Measurements from ENCODE around the gene CCR2.

The CCR2 gene

DNA sequence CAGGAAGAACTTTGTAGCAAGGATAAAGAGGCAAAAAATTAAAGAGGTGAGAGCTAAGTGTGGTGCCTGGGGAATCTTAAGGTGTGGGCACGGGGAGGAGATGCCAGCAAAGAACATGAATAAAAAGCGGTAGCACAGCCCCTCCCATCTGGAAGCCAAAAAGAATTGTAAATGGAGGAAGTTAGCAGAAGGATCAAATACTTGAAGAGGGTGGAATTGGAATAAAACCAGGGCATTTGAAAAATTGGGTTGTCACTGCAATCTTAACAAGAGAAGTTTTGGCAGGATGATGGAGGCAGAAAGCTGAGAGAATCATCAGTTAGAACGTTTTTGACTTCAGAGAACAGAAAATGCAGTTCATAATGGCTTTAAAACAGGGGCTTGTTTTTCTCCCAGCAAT lies 2.4 kb downstream of the CCR2 start:
- DNase-seq, result no peak

DNA sequence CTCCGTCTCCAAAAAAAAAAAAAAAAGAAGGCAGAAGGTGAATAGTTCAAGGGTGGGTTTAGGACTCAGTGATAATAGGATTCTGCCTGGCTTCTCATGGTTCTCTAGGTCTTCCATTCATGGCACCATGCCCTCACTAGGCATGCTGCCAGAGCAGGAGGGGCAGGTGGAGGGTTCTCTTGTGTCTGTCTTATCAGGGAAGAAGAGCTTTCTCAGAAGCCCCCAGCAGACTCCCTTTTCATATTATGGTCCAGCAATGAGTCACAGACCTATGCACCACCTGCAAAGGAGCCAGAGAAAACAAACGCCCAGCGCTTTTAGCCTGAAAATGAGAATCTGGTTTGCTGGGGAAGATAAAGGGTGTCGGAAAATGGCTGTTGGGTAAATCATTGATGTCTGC lies 3.0 kb downstream of the CCR2 start:
- DNase-seq, result no peak

- DNase-seq, result no peak
These were observed 4.6 kb downstream of the CCR2 start for GRCh38 chr3:46358466-46358865.

- DNase-seq, result peak; percentile 47
These were observed 6.0 kb downstream of the CCR2 start for GRCh38 chr3:46359733-46360493.

- no peak for DNase-seq
These were observed 7.0 kb downstream of the CCR2 start for GRCh38 chr3:46360907-46361306.

DNA sequence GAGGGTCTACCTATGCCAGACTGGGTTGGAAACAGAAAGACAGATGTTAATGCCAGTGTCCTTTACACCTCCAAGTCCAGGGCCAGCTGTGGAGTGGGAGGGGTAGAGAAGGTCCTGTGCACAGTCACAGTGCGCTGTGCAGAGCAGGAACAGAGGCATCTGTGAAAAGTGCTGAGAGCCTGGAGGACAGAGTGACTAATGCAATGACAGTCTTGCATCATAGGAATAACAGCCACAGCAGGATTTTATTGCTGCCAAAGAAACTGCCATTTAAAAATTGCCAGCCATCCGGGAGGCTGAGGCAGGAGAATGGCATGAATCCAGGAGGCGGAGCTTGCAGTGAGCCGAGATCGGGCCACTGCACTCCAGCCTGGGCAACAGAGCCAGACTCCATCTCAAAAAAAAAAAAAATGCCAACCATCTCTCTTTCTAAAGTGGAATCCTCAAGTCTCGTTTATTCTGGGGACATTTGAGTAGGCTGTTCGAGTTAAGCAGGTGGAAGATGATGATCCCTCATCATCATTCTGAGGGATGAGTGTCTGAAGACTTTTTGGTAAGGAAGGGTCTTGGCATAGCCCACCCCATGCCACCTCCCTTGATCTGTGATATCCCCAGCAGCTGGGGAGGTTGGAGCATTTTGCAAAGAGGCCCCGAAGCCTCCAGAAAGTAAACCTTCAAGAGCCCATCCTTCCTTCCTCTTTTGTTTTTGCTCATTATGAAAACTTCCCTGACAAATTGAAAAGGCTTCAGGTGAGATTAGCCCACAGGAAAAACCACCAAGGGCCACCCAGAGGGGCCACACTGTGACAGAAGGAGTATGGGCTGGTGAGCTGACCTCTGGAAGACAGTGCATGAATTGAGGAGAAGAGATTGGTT lies 7.7 kb downstream of the CCR2 start:
- DNase-seq, result no peak

- DNase-seq, result no peak
These were observed 11.1 kb downstream of the CCR2 start for GRCh38 chr3:46365041-46365440.

- DNase-seq, result no peak
These were observed 12.0 kb downstream of the CCR2 start for GRCh38 chr3:46365737-46366524.

GRCh38 chr3:46367811-46368210 lies 13.9 kb downstream of the CCR2 start:
- no peak for DNase-seq

DNA sequence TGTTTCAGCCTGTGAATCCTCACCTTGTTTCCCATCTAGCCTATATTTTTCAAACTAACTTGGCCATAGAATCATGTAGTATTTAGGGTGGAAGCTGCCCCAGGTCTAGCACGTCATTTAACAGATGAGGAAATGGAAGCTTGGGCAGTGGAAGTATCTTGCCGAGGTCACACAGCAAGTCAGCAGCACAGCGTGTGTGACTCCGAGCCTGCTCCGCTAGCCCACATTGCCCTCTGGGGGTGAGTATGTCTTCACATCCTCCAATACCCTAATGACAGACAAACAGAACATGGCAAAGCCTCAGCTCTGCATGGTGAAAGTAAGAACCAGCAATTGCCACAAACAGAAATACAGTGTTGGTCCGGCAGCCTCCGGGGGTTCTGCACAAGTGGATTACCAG lies 14.7 kb downstream of the CCR2 start:
- no peak for DNase-seq

- no peak for DNase-seq
These were observed 15.2 kb downstream of the CCR2 start for GRCh38 chr3:46369151-46369550.

DNA sequence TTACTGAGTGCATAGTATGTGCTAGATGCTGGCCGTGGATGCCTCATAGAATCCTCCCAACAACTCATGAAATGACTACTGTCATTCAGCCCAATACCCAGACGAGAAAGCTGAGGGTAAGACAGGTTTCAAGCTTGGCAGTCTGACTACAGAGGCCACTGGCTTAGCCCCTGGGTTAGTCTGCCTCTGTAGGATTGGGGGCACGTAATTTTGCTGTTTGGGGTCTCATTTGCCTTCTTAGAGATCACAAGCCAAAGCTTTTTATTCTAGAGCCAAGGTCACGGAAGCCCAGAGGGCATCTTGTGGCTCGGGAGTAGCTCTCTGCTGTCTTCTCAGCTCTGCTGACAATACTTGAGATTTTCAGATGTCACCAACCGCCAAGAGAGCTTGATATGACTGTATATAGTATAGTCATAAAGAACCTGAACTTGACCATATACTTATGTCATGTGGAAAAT lies 15.8 kb downstream of the CCR2 start:
- DNase-seq, result no peak

GRCh38 chr3:46370839-46371518 lies 17.1 kb downstream of the CCR2 start, which contains the start of gene CCR5:
Gene CCR5 (plus strand): TSS chr3:46370946. CDS start chr3:46372903, 1,957 bp downstream.
- no peak for DNase-seq

DNA sequence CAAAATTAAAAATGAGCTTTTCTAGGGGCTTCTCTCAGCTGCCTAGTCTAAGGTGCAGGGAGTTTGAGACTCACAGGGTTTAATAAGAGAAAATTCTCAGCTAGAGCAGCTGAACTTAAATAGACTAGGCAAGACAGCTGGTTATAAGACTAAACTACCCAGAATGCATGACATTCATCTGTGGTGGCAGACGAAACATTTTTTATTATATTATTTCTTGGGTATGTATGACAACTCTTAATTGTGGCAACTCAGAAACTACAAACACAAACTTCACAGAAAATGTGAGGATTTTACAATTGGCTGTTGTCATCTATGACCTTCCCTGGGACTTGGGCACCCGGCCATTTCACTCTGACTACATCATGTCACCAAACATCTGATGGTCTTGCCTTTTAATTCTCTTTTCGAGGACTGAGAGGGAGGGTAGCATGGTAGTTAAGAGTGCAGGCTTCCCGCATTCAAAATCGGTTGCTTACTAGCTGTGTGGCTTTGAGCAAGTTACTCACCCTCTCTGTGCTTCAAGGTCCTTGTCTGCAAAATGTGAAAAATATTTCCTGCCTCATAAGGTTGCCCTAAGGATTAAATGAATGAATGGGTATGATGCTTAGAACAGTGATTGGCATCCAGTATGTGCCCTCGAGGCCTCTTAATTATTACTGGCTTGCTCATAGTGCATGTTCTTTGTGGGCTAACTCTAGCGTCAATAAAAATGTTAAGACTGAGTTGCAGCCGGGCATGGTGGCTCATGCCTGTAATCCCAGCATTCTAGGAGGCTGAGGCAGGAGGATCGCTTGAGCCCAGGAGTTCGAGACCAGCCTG lies 17.8 kb downstream of the CCR2 start:
- no peak for DNase-seq

DNA sequence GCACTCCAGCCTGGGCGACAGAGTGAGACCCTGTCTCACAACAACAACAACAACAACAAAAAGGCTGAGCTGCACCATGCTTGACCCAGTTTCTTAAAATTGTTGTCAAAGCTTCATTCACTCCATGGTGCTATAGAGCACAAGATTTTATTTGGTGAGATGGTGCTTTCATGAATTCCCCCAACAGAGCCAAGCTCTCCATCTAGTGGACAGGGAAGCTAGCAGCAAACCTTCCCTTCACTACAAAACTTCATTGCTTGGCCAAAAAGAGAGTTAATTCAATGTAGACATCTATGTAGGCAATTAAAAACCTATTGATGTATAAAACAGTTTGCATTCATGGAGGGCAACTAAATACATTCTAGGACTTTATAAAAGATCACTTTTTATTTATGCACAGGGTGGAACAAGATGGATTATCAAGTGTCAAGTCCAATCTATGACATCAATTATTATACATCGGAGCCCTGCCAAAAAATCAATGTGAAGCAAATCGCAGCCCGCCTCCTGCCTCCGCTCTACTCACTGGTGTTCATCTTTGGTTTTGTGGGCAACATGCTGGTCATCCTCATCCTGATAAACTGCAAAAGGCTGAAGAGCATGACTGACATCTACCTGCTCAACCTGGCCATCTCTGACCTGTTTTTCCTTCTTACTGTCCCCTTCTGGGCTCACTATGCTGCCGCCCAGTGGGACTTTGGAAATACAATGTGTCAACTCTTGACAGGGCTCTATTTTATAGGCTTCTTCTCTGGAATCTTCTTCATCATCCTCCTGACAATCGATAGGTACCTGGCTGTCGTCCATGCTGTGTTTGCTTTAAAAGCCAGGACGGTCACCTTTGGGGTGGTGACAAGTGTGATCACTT lies 18.8 kb downstream of the CCR2 start:
- DNase-seq, result no peak

- no peak for DNase-seq
These were observed 20.8 kb downstream of the CCR2 start for GRCh38 chr3:46374755-46375154.

- DNase-seq, result no peak
These were observed 21.3 kb downstream of the CCR2 start for GRCh38 chr3:46375218-46375617.

DNA sequence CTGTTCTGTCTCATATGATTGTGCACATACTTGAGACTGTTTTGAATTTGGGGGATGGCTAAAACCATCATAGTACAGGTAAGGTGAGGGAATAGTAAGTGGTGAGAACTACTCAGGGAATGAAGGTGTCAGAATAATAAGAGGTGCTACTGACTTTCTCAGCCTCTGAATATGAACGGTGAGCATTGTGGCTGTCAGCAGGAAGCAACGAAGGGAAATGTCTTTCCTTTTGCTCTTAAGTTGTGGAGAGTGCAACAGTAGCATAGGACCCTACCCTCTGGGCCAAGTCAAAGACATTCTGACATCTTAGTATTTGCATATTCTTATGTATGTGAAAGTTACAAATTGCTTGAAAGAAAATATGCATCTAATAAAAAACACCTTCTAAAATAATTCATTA lies 21.9 kb downstream of the CCR2 start:
- no peak for DNase-seq

DNA sequence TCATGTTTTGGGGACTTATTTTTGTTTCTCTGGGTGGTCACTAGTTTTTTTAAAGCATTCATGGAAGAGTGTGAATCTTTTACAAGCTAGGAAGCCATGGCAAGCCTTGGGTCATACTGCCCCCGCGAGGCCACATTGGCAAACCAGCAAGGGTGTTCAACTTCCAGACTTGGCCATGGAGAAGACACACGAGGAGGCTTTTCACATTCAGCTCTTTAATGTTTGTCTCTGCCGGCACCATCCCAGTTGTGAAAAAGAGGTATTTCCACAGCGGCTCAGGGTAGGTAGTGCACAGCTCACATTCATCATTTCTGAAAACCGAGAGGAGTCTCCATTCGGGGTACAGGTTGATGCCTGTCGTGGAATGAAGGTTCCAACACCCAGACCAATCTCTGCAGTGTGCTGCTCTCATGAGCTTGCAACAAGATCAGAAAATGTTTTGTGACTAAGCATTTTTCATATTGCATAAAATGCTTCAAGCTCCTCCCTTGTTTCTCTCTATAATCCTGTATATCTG lies 24.6 kb downstream of the CCR2 start:
- no peak for DNase-seq

DNA sequence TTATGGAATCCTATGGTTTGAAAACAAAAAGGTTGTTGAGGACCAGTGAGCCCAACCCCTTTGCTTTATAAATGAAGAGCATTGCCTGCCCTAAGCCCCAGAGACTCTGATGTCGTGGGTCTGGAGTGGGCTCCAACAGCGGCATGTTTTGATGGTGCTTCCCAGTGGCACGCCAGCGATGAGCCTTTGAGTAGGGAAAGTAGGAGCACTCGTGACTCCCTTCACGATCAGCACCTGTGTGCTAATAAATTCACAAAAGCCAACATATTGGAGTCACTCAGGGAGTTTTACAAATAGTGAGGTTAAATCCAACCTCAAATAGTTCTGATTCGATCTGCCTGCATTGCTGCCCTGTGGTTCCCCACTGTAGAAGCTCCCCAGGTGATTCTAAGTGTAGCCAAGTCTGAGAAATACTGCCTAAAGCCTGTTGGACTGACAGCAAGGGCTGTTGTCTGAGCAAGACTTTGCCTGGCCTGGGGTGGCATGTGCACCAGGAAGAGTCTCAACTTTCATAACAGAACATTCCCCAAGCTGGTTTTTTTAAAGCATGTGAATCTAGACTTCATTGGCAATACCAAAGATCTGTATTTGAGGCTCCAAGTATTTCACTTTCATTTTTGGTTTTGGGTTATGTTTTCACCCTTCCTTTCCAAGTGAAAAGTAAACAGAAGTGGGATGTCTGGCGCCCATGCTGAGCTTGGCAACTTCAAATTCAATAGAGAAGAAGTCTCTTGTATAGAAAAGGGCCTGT lies 26.7 kb downstream of the CCR2 start:
- DNase-seq, result no peak

Measured in NCI-H2107 (cell line).